NK-92 (cell line): ENCODE results near the gene ANO7.

Experiments used
- DNase-seq: peaks from one replicate; lab custom pipeline; 2025; ENCODE audit not compliant: unreplicated experiment; lab: John Stamatoyannopoulos, UW

Gene ANO7

GRCh38 chr2:241204490-241204889 is 16.0 kb downstream of the ANO7 start:
- no peak for DNase-seq

GRCh38 chr2:241205086-241205485 is 16.6 kb downstream of the ANO7 start:
- no peak for DNase-seq

GRCh38 chr2:241207151-241207550 is 18.7 kb downstream of the ANO7 start:
- no peak for DNase-seq

- no peak for DNase-seq
Observed at GRCh38 chr2:241207641-241208040, 19.2 kb downstream of the ANO7 start.

- DNase-seq: no peak
Observed at GRCh38 chr2:241208058-241208457, 19.6 kb downstream of the ANO7 start.

GRCh38 chr2:241209271-241209670 is 20.8 kb downstream of the ANO7 start:
- no peak for DNase-seq

- DNase-seq: no peak
Observed at GRCh38 chr2:241211276-241211675, 22.8 kb downstream of the ANO7 start.

GRCh38 chr2:241213041-241213440 is 24.6 kb downstream of the ANO7 start:
- DNase-seq: no peak

GRCh38 chr2:241213567-241213966 is 25.1 kb downstream of the ANO7 start:
- no peak for DNase-seq

- no peak for DNase-seq
Observed at GRCh38 chr2:241214209-241214608, 25.7 kb downstream of the ANO7 start.

- DNase-seq: no peak
Observed at GRCh38 chr2:241214766-241215165, 26.3 kb downstream of the ANO7 start.

- DNase-seq: no peak
Observed at GRCh38 chr2:241215421-241215820, 26.9 kb downstream of the ANO7 start.

- no peak for DNase-seq
Observed at GRCh38 chr2:241216211-241216761, 27.8 kb downstream of the ANO7 start.

GRCh38 chr2:241217320-241218031 is 29.0 kb downstream of the ANO7 start:
- no peak for DNase-seq

- no peak for DNase-seq
Observed at GRCh38 chr2:241218131-241219029, 29.9 kb downstream of the ANO7 start.

- no peak for DNase-seq
Observed at GRCh38 chr2:241219030-241219382, 30.5 kb downstream of the ANO7 start.

- DNase-seq: no peak
Observed at GRCh38 chr2:241219856-241220356, 31.4 kb downstream of the ANO7 start.

- DNase-seq: no peak
Observed at GRCh38 chr2:241223211-241224017, 34.9 kb downstream of the ANO7 start.

GRCh38 chr2:241224018-241224850 is 35.8 kb downstream of the ANO7 start:
- DNase-seq: no peak

GRCh38 chr2:241224851-241225438 is 36.5 kb downstream of the ANO7 start:
- DNase-seq: no peak
